ENCODE measurements around the gene EML2. TPM values are rescaled to one million over a fixed set of nuclear protein-coding genes. Genes with fewer than 3 reads are reported as not detected.
A peak's percentile ranks its signal among the peaks of the same experiment; 100 is the strongest.

Gene EML2
- total RNA-seq, 1 donor from 2014 or later = 27.1 TPM

DNA sequence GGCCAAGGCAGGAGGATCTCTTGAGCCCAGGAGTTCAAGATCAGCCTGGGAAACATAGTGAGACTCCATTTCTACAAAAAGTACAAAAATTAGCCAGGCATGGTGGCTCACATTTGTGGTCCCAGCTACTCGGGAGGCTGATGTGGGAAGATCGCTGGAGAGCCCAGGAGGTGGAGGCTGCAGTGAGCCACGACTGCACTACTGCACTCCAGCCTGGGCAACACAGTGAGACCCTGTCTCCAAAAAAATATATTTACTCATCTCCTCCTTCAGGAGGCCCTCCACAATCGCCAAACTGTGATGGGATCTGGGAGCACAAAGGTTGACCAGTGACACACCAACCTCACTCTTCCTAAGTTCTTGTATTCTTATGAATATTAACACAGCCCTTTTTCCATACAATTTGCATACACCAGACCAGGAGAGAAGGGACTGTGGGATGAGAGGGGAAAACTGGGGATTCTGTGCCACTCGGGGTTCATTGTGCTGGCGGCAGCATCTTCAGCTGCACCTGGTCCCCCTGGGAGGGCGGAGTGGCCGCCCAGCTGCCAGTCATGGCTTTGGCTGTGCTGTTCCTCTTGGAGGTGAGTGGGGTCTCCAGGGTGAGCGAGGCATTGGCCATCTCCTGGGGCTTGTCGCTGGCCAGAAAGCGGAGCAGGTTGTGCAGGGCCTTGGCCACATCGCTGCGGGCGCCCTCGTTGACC, 48.7 kb downstream of the EML2 start:
- DNase-seq (ENCODE audit: extremely low spot score, unreplicated experiment) = no peak
- Mint-ChIP-seq H3K4me3 (ENCODE audit: unreplicated experiment) (no peak overlapping the region), H3K27me3 (ENCODE audit: unreplicated experiment) (peaks cover 8% of the 10 kb centered on the region), H3K4me1 (ENCODE audit: unreplicated experiment) (peaks cover under 1% of the 10 kb centered on the region), H3K36me3 (ENCODE audit: unreplicated experiment) (no peaks in the 10 kb centered on the region), H3K27ac (ENCODE audit: unreplicated experiment) (no peak overlapping the region), H3K9me3 (ENCODE audit: unreplicated experiment) (no peaks in the 10 kb centered on the region)
- TF ChIP-seq, protein P1, sequence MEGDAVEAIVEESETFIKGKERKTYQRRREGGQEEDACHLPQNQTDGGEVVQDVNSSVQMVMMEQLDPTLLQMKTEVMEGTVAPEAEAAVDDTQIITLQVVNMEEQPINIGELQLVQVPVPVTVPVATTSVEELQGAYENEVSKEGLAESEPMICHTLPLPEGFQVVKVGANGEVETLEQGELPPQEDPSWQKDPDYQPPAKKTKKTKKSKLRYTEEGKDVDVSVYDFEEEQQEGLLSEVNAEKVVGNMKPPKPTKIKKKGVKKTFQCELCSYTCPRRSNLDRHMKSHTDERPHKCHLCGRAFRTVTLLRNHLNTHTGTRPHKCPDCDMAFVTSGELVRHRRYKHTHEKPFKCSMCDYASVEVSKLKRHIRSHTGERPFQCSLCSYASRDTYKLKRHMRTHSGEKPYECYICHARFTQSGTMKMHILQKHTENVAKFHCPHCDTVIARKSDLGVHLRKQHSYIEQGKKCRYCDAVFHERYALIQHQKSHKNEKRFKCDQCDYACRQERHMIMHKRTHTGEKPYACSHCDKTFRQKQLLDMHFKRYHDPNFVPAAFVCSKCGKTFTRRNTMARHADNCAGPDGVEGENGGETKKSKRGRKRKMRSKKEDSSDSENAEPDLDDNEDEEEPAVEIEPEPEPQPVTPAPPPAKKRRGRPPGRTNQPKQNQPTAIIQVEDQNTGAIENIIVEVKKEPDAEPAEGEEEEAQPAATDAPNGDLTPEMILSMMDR (IDR thresholded peaks at IDR 0.05) = no peak

DNA sequence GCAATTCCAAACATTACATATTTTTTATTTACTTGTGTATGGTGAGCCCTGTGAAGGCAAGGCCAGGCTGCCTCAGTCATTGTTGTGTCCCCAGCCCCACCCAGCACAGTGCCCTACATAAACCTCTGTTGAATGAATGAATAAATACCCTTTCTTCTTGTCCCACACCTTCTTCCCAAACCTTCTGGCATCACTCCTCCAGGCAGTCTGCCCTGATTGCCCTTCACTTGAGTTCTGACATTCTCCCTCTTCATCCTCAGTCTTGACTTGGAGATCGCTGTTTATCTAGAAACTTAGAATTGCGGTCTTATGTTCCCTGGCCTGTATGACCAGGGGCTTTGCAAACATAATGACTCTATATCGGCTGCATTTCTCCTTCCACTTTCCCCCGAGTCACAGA, 49.4 kb downstream of the EML2 start:
- Mint-ChIP-seq H3K4me3 (ENCODE audit: unreplicated experiment) (no peak overlapping the region), H3K27me3 (ENCODE audit: unreplicated experiment) (peaks cover 8% of the 10 kb centered on the region)

GRCh38 chr19:45587873-45588272, 51.3 kb downstream of the EML2 start:
- H3K27ac Mint-ChIP-seq (ENCODE audit: unreplicated experiment) = peak overlapping the region; percentile 14
- no peak for DNase-seq (ENCODE audit: extremely low spot score, unreplicated experiment)
- no peaks in the 10 kb centered on the region for H3K36me3 Mint-ChIP-seq (ENCODE audit: unreplicated experiment)
- no peak overlapping the region for H3K4me3 Mint-ChIP-seq (ENCODE audit: unreplicated experiment)
- H3K27me3 Mint-ChIP-seq (ENCODE audit: unreplicated experiment) = peaks cover 8% of the 10 kb centered on the region
- H3K9me3 Mint-ChIP-seq (ENCODE audit: unreplicated experiment) = no peaks in the 10 kb centered on the region
- H3K4me1 Mint-ChIP-seq (ENCODE audit: unreplicated experiment) = peaks cover 14% of the 10 kb centered on the region
- TF ChIP-seq, protein P1 (IDR thresholded peaks at IDR 0.05) = no peak

More for the DNA sequence above, 49.4 kb downstream of the EML2 start:
- peaks cover 4% of the 10 kb centered on the region for H3K4me1 Mint-ChIP-seq (ENCODE audit: unreplicated experiment)
- H3K36me3 Mint-ChIP-seq (ENCODE audit: unreplicated experiment) = no peaks in the 10 kb centered on the region
- no peaks in the 10 kb centered on the region for H3K9me3 Mint-ChIP-seq (ENCODE audit: unreplicated experiment)
- TF ChIP-seq, protein P1 (IDR thresholded peaks at IDR 0.05) = no peak
- H3K27ac Mint-ChIP-seq (ENCODE audit: unreplicated experiment) = no peak overlapping the region
- DNase-seq (ENCODE audit: extremely low spot score, unreplicated experiment) = no peak

DNA sequence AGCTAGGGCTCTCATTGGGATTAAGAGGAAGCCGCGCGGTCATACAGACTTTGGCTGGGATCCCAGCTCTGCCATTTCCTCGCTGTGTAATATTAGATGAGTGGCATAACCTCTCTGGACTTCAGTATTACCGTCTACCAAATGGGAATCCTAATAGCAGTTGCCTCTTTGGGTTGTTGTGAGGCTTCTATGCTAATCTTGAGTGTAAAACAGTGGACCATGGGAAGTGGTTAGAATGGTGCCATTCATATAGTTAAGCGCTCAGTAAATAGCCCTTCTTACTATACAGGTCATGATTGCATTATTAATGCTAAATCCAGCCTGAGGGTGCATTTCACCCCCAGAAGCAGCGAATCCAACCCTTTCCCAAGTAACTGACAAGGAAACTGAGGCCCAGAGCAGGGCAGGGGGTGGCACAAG, 54.0 kb downstream of the EML2 start:
- Mint-ChIP-seq H3K4me3 (ENCODE audit: unreplicated experiment) (peak overlapping the region; percentile 91), H3K9me3 (ENCODE audit: unreplicated experiment) (no peaks in the 10 kb centered on the region), H3K4me1 (ENCODE audit: unreplicated experiment) (peaks cover 28% of the 10 kb centered on the region), H3K27ac (ENCODE audit: unreplicated experiment) (peak overlapping the region; percentile 99), H3K27me3 (ENCODE audit: unreplicated experiment) (no peaks in the 10 kb centered on the region), H3K36me3 (ENCODE audit: unreplicated experiment) (peaks cover 2% of the 10 kb centered on the region)
- DNase-seq (ENCODE audit: extremely low spot score, unreplicated experiment) = no peak
- TF ChIP-seq, protein P1 (IDR thresholded peaks at IDR 0.05) = no peak

DNA sequence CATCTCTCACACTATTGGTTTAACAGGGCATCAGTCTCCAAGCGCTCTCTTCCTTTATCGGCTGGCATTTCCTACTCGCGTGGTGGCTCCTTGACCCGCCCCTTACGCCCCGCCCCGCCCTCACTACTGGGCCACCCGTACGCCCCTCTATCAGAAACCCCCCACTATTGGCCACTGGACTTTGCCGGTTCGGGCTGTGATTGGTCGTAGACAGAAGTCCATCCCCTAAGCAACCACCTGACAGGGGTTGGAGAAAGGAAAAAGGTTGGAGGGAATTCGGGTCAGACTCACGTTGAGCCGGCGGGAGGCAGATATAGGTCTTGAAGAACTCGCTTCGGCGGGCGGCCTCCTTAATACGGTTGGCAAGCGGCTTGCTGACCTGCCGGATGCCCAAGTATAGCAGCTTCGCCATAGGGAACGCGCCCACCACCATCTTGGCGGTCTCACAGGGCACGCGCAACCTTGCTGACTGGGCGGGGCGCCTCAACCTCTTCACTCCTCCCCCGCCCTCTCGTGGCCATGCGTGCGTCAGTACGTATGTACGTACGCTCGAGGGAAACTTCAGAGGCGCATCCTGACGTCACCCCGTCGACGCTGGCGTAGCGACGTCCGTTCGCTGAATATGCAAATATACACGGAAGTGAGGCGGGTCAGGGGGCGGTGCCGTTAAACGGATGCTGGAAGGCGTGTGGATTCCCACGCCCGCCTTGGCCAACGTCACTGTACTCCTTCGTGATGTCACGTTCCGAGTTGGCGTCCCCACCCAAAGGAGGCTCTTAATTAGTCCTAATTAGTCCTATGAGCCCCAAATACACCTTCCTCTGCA, 54.7 kb downstream of the EML2 start, which contains the start of gene OPA3:
OPA3 (minus strand) TSS at position 471 of the 826 bp plus-strand sequence; CDS start at position 433, 38 bp downstream.
- DNase-seq (ENCODE audit: extremely low spot score, unreplicated experiment) = peak; percentile 99
- H3K27ac Mint-ChIP-seq (ENCODE audit: unreplicated experiment) = peak within 1 kb of the TSS; percentile 99
- no peaks in the 10 kb centered on the region for H3K27me3 Mint-ChIP-seq (ENCODE audit: unreplicated experiment)
- H3K36me3 Mint-ChIP-seq (ENCODE audit: unreplicated experiment) = peaks cover 2% of the 10 kb centered on the region
- H3K4me3 Mint-ChIP-seq (ENCODE audit: unreplicated experiment) = peak within 1 kb of the TSS; percentile 91
- TF ChIP-seq, protein P1 (IDR thresholded peaks at IDR 0.05) = peak; percentile 37
- peaks cover 28% of the 10 kb centered on the region for H3K4me1 Mint-ChIP-seq (ENCODE audit: unreplicated experiment)
- no peaks in the 10 kb centered on the region for H3K9me3 Mint-ChIP-seq (ENCODE audit: unreplicated experiment)
